H9 (cell line): ENCODE results near the gene ADARB2. TPM values are rescaled to one million over a fixed set of nuclear protein-coding genes. Genes with fewer than 3 reads are reported as not detected.
A peak's percentile ranks its signal among the peaks of the same experiment; 100 is the strongest.

Experiments used
- DNase-seq: peaks from one replicate; pipeline ENCODE4 v3.0.0-alpha.2; 2017
- H2AFZ ChIP-seq: one replicate; pipeline ENCODE4 v1.6.1; 2013; ENCODE audit warnings: mild to moderate bottlenecking, low read length, control low read depth, moderate library complexity
- H2AK5ac ChIP-seq: 2 replicates; pipeline ENCODE4 v1.6.1; 2013; ENCODE audit warnings: low read length, control low read depth, mixed read lengths; ENCODE audit not compliant: insufficient read length
- H2BK120ac ChIP-seq: one replicate; pipeline ENCODE4 v1.6.1; 2013; ENCODE audit warnings: low read depth, mild to moderate bottlenecking, low read length, control low read depth, inconsistent platforms; ENCODE audit not compliant: poor library complexity, severe bottlenecking
- H2BK12ac ChIP-seq: 2 replicates; pipeline ENCODE4 v1.6.1; 2013; ENCODE audit warnings: low read length, control low read depth, mixed read lengths, low read depth; ENCODE audit not compliant: insufficient read length
- H2BK15ac ChIP-seq: 2 replicates; pipeline ENCODE4 v1.6.1; 2013; ENCODE audit warnings: low read depth, low read length, control low read depth
- H2BK20ac ChIP-seq: one replicate; pipeline ENCODE4 v1.6.1; 2013; ENCODE audit warnings: low read depth, mild to moderate bottlenecking, low read length, control low read depth, inconsistent platforms; ENCODE audit not compliant: poor library complexity, severe bottlenecking
- H2BK5ac ChIP-seq: 2 replicates; pipeline ENCODE4 v1.6.1; 2013; ENCODE audit warnings: low read length, control low read depth, mixed read lengths; ENCODE audit not compliant: insufficient read length
- H3K14ac ChIP-seq: 2 replicates; pipeline ENCODE4 v1.6.1; 2013; ENCODE audit warnings: low read length, control low read depth; ENCODE audit not compliant: insufficient read depth
- H3K18ac ChIP-seq: 2 replicates; pipeline ENCODE4 v1.6.1; 2013; ENCODE audit warnings: low read depth, mild to moderate bottlenecking, mixed read lengths, low read length, control low read depth; ENCODE audit not compliant: insufficient read length
- H3K23ac ChIP-seq: 2 replicates; pipeline ENCODE4 v1.6.1; 2013; ENCODE audit warnings: low read length, control low read depth, mixed read lengths, low read depth; ENCODE audit not compliant: insufficient read length
- H3K23me2 ChIP-seq: 2 replicates; pipeline ENCODE4 v1.6.1; 2013; ENCODE audit warnings: low read depth, mild to moderate bottlenecking, mixed read lengths, low read length, control low read depth; ENCODE audit not compliant: insufficient read length, poor library complexity, severe bottlenecking
- H3K27ac ChIP-seq: 2 replicates; pipeline ENCODE4 v1.5.1; 2013; ENCODE audit warnings: low read length, control low read depth, mixed read lengths, low read depth; ENCODE audit not compliant: insufficient read length
- H3K27me3 ChIP-seq: 2 replicates; pipeline ENCODE4 v1.6.1; 2013; ENCODE audit warnings: low read length, control low read depth, inconsistent platforms; ENCODE audit not compliant: insufficient read depth
- H3K4ac ChIP-seq: 2 replicates; pipeline ENCODE4 v1.6.1; 2013; ENCODE audit warnings: low read depth, mild to moderate bottlenecking, control low read depth, inconsistent platforms, low read length, moderate library complexity
- H3K4me1 ChIP-seq: 2 replicates; pipeline ENCODE4 v1.6.1; 2013; ENCODE audit warnings: low read length, control low read depth, inconsistent platforms; ENCODE audit not compliant: insufficient read depth
- H3K4me2 ChIP-seq: 2 replicates; pipeline ENCODE4 v1.6.1; 2013; ENCODE audit warnings: low read length, control low read depth, mixed read lengths; ENCODE audit not compliant: insufficient read length, insufficient read depth
- H3K56ac ChIP-seq: 2 replicates; pipeline ENCODE4 v1.6.1; 2013; ENCODE audit warnings: low read depth, mild to moderate bottlenecking, mixed read lengths, low read length, control low read depth; ENCODE audit not compliant: insufficient read length
- H3K79me1 ChIP-seq: 2 replicates; pipeline ENCODE4 v1.6.1; 2013; ENCODE audit warnings: low read depth, mild to moderate bottlenecking, moderate library complexity, low read length, control low read depth, inconsistent platforms; ENCODE audit not compliant: insufficient read depth, poor library complexity, severe bottlenecking
- H3K79me2 ChIP-seq: 2 replicates; pipeline ENCODE4 v1.6.1; 2013; ENCODE audit warnings: low read length, control low read depth, inconsistent platforms; ENCODE audit not compliant: insufficient read depth
- H3K9ac ChIP-seq: 2 replicates; pipeline ENCODE4 v1.6.1; 2013; ENCODE audit warnings: low read length, control low read depth, mixed read lengths; ENCODE audit not compliant: insufficient read length; ENCODE audit errors: extremely low read depth
- H3K9me3 ChIP-seq: one replicate; pipeline ENCODE4 v1.6.1; 2013; ENCODE audit warnings: low read depth, low read length, inconsistent platforms; ENCODE audit not compliant: control insufficient read depth
- H3T11ph ChIP-seq: one replicate; pipeline ENCODE4 v1.6.1; 2013; ENCODE audit warnings: mild to moderate bottlenecking, low read length, control low read depth, inconsistent platforms
- H4K20me1 ChIP-seq: one replicate; pipeline ENCODE4 v1.6.1; 2013; ENCODE audit not compliant: control insufficient read depth, insufficient read length, insufficient read depth
- H4K5ac ChIP-seq: 2 replicates; pipeline ENCODE4 v1.6.1; 2013; ENCODE audit warnings: low read depth, mild to moderate bottlenecking, mixed read lengths, low read length, control low read depth; ENCODE audit not compliant: insufficient read length
- H4K8ac ChIP-seq: replicated peaks from 2 replicates; pipeline ENCODE4 v1.6.1; 2013; ENCODE audit warnings: low read length, control low read depth, mixed read lengths, low read depth; ENCODE audit not compliant: insufficient read length
- H4K91ac ChIP-seq: 2 replicates; pipeline ENCODE4 v1.6.1; 2013; ENCODE audit warnings: low read depth, mild to moderate bottlenecking, moderate library complexity, mixed read lengths, low read length, control low read depth; ENCODE audit not compliant: insufficient read length
- H3K27ac Mint-ChIP-seq, 3 experiments: 2 replicates in 2 of 3; 3 replicates in 1 of 3; pipeline ENCODE4 v1.8.0; 2020 to 2021; ENCODE audit warnings: mixed read lengths in 3 of 3, mild to moderate bottlenecking in 1 of 3, moderate library complexity in 1 of 3
- H3K27me3 Mint-ChIP-seq: 2 replicates; pipeline ENCODE4 v1.8.0; 2021; ENCODE audit warnings: low read depth, mild to moderate bottlenecking, moderate library complexity, mixed read lengths
- H3K36me3 Mint-ChIP-seq, 3 experiments: 2 replicates in 2 of 3; 3 replicates in 1 of 3; pipeline ENCODE4 v1.8.0; 2020 to 2021; ENCODE audit warnings: low read depth in 3 of 3, mixed read lengths in 3 of 3; ENCODE audit not compliant: insufficient read depth in 1 of 3
- H3K4me1 Mint-ChIP-seq, 2 experiments: 2 replicates each; pipeline ENCODE4 v1.8.0; 2020; ENCODE audit warnings: mixed read lengths in 2 of 2
- H3K4me3 Mint-ChIP-seq, 2 experiments: 2 replicates in 1 of 2; 3 replicates in 1 of 2; pipeline ENCODE4 v1.8.0; 2020 to 2021; ENCODE audit warnings: mild to moderate bottlenecking in 2 of 2, mixed read lengths in 2 of 2, moderate library complexity in 1 of 2
- H3K9me3 Mint-ChIP-seq, 2 experiments: 2 replicates in 1 of 2; 3 replicates in 1 of 2; pipeline ENCODE4 v1.8.0; 2020; ENCODE audit warnings: mild to moderate bottlenecking in 2 of 2, mixed read lengths in 2 of 2, moderate library complexity in 1 of 2
- CTCF ChIP-seq: fragments of 200-600 bp; sonication (generic); conservative IDR thresholded peaks from 3 replicates; pipeline ENCODE4 v1.8.0; 2021; ENCODE audit warnings: antibody characterized with exemption, mild to moderate bottlenecking
- WGBS: extraction: QIAGEN DNeasy Blood & Tissue Kit; methylation state at CpG from one replicate; pipeline ENCODE4 v1.1.7; 2013; ENCODE audit warnings: missing lambda C conversion rate, low lambda C conversion rate, mixed read lengths; ENCODE audit not compliant: insufficient read length; ENCODE audit errors: extremely low coverage; 5-methylcytosine and 5-hydroxymethylcytosine counted together
- total RNA-seq: library from RNA; stranded (reverse); gene quantifications from 2 replicates; pipeline ENCODE4 v1.2.1, GENCODE V29; 2021

ADARB2 gene
- total RNA-seq, 1 experiment from 2014 or later = 0.87 TPM

- H3K4me3 Mint-ChIP-seq = no peak overlapping the region
- H2BK15ac ChIP-seq = no peak overlapping the region
- no peak overlapping the region for H3K23ac ChIP-seq
- no peak overlapping the region for H4K91ac ChIP-seq
- no peak overlapping the region for H3K56ac ChIP-seq
- H4K20me1 ChIP-seq = peaks cover 4% of the 10 kb centered on the region
- no peak overlapping the region for H3K9ac ChIP-seq
- no peak overlapping the region for H2BK20ac ChIP-seq
- no peak overlapping the region for H2AK5ac ChIP-seq
- H3K79me2 ChIP-seq = no peaks in the 10 kb centered on the region
- H2AFZ ChIP-seq = no peak overlapping the region
- H2BK5ac ChIP-seq = no peak overlapping the region
- H3K18ac ChIP-seq = no peak overlapping the region
- TF ChIP-seq CTCF = no peak
- peaks cover 4 to 21% (median 15%) of the 10 kb centered on the region in 3 experiments; a peak in 6 of 7 replicates for H3K36me3 Mint-ChIP-seq
- peaks cover 25% of the 10 kb centered on the region in 2 experiments for H3K9me3 Mint-ChIP-seq
- no peak overlapping the region for H4K8ac ChIP-seq
- no peak overlapping the region for H3T11ph ChIP-seq
- H3K79me1 ChIP-seq = no peaks in the 10 kb centered on the region
- no peaks in the 10 kb centered on the region for H3K4me1 ChIP-seq
- H3K23me2 ChIP-seq = no peaks in the 10 kb centered on the region
- no peaks in the 10 kb centered on the region for H3K4me1 Mint-ChIP-seq
- H3K9me3 ChIP-seq = no peaks in the 10 kb centered on the region
- no peak overlapping the region for H3K4me2 ChIP-seq
- H3K27me3 ChIP-seq = no peaks in the 10 kb centered on the region
- peaks cover 21% of the 10 kb centered on the region for H3K27me3 Mint-ChIP-seq
- H2BK120ac ChIP-seq = no peak overlapping the region
- H3K27ac Mint-ChIP-seq = no peak overlapping the region
- DNase-seq = no peak
- H3K27ac ChIP-seq = no peak overlapping the region
- no peak overlapping the region for H2BK12ac ChIP-seq
- peak overlapping the region; percentile 76 for H4K5ac ChIP-seq
- no CpG with 5 or more reads among the region's 25 CpGs for WGBS
- no peak overlapping the region for H3K4ac ChIP-seq
- no peak overlapping the region; the same call in 1 of the 2 replicates for H3K14ac ChIP-seq
These were observed 9.5 kb upstream of the ADARB2 start for GRCh38 chr10:1746796-1747195.
